C4-2B (cell line): ENCODE results near the gene CTTNBP2.

Experiments used
- ZFX ChIP-seq: fragments of 450-650 bp; IDR thresholded peaks from 2 replicates; pipeline ENCODE4 v1.6.1; 2017
- TF ChIP-seq, protein P1 (sequence below): fragments of 450-650 bp; conservative IDR thresholded peaks from 2 replicates; pipeline ENCODE4 v1.5.1; 2017; ENCODE audit warnings: mild to moderate bottlenecking

DNA sequence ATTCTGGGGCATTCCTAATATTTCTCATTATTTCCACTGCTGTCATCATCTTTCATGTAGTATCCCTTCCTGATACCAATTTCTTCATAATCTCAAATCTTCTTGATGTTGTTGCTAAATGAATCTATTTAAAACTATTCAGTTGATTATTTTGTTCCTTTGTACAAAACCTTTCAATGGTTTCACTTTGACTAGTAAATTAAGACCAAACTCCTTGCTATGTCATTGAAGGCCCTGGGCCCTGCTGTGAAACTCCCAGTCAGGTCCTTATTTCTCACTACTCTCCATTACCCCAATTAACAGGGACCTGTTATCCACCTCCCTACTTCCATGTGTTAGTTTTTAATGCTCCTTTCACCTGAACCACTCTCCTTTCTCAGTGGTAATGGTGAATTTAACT lies 97.0 kb downstream of the CTTNBP2 start:
- TF ChIP-seq, protein P1, sequence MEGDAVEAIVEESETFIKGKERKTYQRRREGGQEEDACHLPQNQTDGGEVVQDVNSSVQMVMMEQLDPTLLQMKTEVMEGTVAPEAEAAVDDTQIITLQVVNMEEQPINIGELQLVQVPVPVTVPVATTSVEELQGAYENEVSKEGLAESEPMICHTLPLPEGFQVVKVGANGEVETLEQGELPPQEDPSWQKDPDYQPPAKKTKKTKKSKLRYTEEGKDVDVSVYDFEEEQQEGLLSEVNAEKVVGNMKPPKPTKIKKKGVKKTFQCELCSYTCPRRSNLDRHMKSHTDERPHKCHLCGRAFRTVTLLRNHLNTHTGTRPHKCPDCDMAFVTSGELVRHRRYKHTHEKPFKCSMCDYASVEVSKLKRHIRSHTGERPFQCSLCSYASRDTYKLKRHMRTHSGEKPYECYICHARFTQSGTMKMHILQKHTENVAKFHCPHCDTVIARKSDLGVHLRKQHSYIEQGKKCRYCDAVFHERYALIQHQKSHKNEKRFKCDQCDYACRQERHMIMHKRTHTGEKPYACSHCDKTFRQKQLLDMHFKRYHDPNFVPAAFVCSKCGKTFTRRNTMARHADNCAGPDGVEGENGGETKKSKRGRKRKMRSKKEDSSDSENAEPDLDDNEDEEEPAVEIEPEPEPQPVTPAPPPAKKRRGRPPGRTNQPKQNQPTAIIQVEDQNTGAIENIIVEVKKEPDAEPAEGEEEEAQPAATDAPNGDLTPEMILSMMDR: no peak
- no peak for TF ChIP-seq ZFX
